Loucy (cell line): ENCODE measurements around the gene COL2A1.

Experiments used
- H2AFZ ChIP-seq: fragments of 200-600 bp; sonication (generic); 2 replicates; pipeline ENCODE4 v1.6.0; 2016; ENCODE audit warnings: antibody characterized with exemption, mild to moderate bottlenecking, low read length, moderate library complexity
- H3F3A ChIP-seq: fragments of 200-600 bp; 2 replicates; pipeline ENCODE4 v1.6.0; 2016; ENCODE audit warnings: antibody characterized with exemption, low read depth, mild to moderate bottlenecking
- H3K27me3 ChIP-seq: fragments of 200-600 bp; sonication (generic); 2 replicates; pipeline ENCODE4 v1.6.1; 2014; ENCODE audit warnings: low read length, mild to moderate bottlenecking; ENCODE audit not compliant: insufficient read depth, poor library complexity, severe bottlenecking
- H3K36me3 ChIP-seq: fragments of 200-600 bp; sonication (generic); 2 replicates; pipeline ENCODE4 v1.6.1; 2016; ENCODE audit warnings: low read length; ENCODE audit not compliant: insufficient read depth
- H3K4me1 ChIP-seq: fragments of 200-600 bp; sonication (generic); 2 replicates; pipeline ENCODE4 v1.5.1; 2014; ENCODE audit warnings: low read length, mild to moderate bottlenecking; ENCODE audit not compliant: insufficient read depth, poor library complexity, severe bottlenecking
- H3K4me2 ChIP-seq: fragments of 200-600 bp; sonication (generic); 2 replicates; pipeline ENCODE4 v1.6.0; 2014; ENCODE audit warnings: antibody characterized with exemption, low read length, low read depth, mild to moderate bottlenecking; ENCODE audit not compliant: poor library complexity, severe bottlenecking
- H3K4me3 ChIP-seq: fragments of 200-600 bp; sonication (generic); 2 replicates; pipeline ENCODE4 v1.5.1; 2014; ENCODE audit warnings: low read length, mild to moderate bottlenecking, mixed read lengths; ENCODE audit not compliant: poor library complexity, severe bottlenecking
- H3K79me2 ChIP-seq: fragments of 200-600 bp; sonication (generic); 2 replicates; pipeline ENCODE4 v1.6.1; 2014; ENCODE audit warnings: low read length; ENCODE audit not compliant: insufficient read depth
- H3K9ac ChIP-seq: fragments of 200-600 bp; sonication (generic); 2 replicates; pipeline ENCODE4 v1.6.0; 2014; ENCODE audit warnings: mild to moderate bottlenecking, low read depth, low read length, moderate library complexity; ENCODE audit not compliant: poor library complexity, severe bottlenecking
- H3K9me2 ChIP-seq: fragments of 200-600 bp; sonication (generic); replicated peaks from 2 replicates; pipeline ENCODE4 v1.6.1; 2016; ENCODE audit warnings: low read depth, low read length, mixed read lengths
- H3K9me3 ChIP-seq: fragments of 200-600 bp; sonication (generic); 2 replicates; pipeline ENCODE4 v1.6.1; 2014; ENCODE audit warnings: mild to moderate bottlenecking, antibody characterized with exemption, low read length, low read depth; ENCODE audit not compliant: insufficient read depth
- H4K20me1 ChIP-seq: fragments of 200-600 bp; sonication (generic); 2 replicates; pipeline ENCODE4 v1.6.0; 2014; ENCODE audit warnings: antibody characterized with exemption, low read length, mild to moderate bottlenecking; ENCODE audit not compliant: insufficient read depth, poor library complexity, severe bottlenecking
- CTCF ChIP-seq: fragments of 200-600 bp; sonication (generic); conservative IDR thresholded peaks from 2 replicates; pipeline ENCODE4 v1.5.1; 2014; ENCODE audit warnings: mild to moderate bottlenecking, antibody characterized with exemption, low read length
- EZH2phosphoT487 ChIP-seq: fragments of 200-600 bp; IDR thresholded peaks from 2 replicates; pipeline ENCODE4 v1.6.1; 2018; ENCODE audit warnings: antibody characterized with exemption, mild to moderate bottlenecking, moderate library complexity, borderline replicate concordance

COL2A1 gene

DNA sequence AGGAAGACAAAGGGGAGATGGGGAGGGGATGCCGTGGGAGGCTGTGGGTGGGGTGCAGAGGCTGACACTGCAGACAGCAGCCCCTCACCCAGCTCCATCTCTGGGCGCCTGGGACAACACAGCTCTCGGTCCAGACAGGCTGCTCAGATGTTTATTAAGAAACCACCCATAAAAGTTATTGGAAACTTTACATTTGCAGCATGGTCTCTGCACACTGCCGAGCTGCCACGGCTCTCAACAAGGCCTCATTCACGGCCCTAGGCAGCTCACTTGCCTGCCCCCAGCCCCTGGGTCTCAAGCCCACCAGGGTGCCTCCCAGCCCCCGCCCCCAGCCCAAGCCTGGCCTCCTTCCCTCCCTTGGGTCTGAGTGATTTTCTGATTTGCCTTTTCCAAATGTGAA is 21.0 kb upstream of the COL2A1 start:
- Histone ChIP-seq H4K20me1 (no peaks in the 10 kb centered on the region), H3K4me1 (peaks cover 16% of the 10 kb centered on the region)

GRCh38 chr12:48024735-48025134 is 20.5 kb upstream of the COL2A1 start:
- no peaks in the 10 kb centered on the region for H3K79me2 ChIP-seq
- TF ChIP-seq CTCF (no peak), EZH2phosphoT487 (no peak)
- no peaks in the 10 kb centered on the region for H3K9me2 ChIP-seq
- H2AFZ ChIP-seq, result no peak overlapping the region
- no peak overlapping the region for H3K4me3 ChIP-seq
- no peak overlapping the region for H3K9ac ChIP-seq
- no peaks in the 10 kb centered on the region for H3K36me3 ChIP-seq
- H3K4me1 ChIP-seq, result peaks cover 16% of the 10 kb centered on the region
- H4K20me1 ChIP-seq, result no peaks in the 10 kb centered on the region
- no peaks in the 10 kb centered on the region for H3K27me3 ChIP-seq
- no peaks in the 10 kb centered on the region for H3F3A ChIP-seq
- H3K9me3 ChIP-seq, result no peaks in the 10 kb centered on the region
- no peak overlapping the region for H3K4me2 ChIP-seq

More for the DNA sequence above, 21.0 kb upstream of the COL2A1 start:
- no peak overlapping the region for H2AFZ ChIP-seq
- no peak overlapping the region for H3K4me3 ChIP-seq
- no peaks in the 10 kb centered on the region for H3K27me3 ChIP-seq
- no peaks in the 10 kb centered on the region for H3K9me3 ChIP-seq
- no peaks in the 10 kb centered on the region for H3K79me2 ChIP-seq
- H3K36me3 ChIP-seq, result no peaks in the 10 kb centered on the region
- TF ChIP-seq EZH2phosphoT487, result no peak
- TF ChIP-seq CTCF, result no peak
- H3K9me2 ChIP-seq, result no peaks in the 10 kb centered on the region
- no peaks in the 10 kb centered on the region for H3F3A ChIP-seq
- H3K9ac ChIP-seq, result no peak overlapping the region
- no peak overlapping the region for H3K4me2 ChIP-seq

GRCh38 chr12:48023386-48023785 is 19.1 kb upstream of the COL2A1 start:
- peaks cover 16% of the 10 kb centered on the region for H3K4me1 ChIP-seq
- no peaks in the 10 kb centered on the region for H3F3A ChIP-seq
- H2AFZ ChIP-seq, result no peak overlapping the region
- no peak overlapping the region for H3K9ac ChIP-seq
- no peaks in the 10 kb centered on the region for H3K9me2 ChIP-seq
- H3K27me3 ChIP-seq, result no peaks in the 10 kb centered on the region
- no peaks in the 10 kb centered on the region for H3K9me3 ChIP-seq
- H3K79me2 ChIP-seq, result no peaks in the 10 kb centered on the region
- no peaks in the 10 kb centered on the region for H3K36me3 ChIP-seq
- TF ChIP-seq CTCF (no peak), EZH2phosphoT487 (no peak)
- no peak overlapping the region for H3K4me3 ChIP-seq
- no peaks in the 10 kb centered on the region for H4K20me1 ChIP-seq
- no peak overlapping the region for H3K4me2 ChIP-seq
